GM23248 (cell line): ENCODE results near the gene TEAD2. TPM values are rescaled to one million over a fixed set of nuclear protein-coding genes. Genes with fewer than 3 reads are reported as not detected.
"Not testable (repeated sequence)": the region's sequence is repeated elsewhere in the genome, so short reads cannot be mapped to it uniquely, and the experiment has no call there.

ENCODE experiments used
- DNase-seq: peaks from one replicate; pipeline ENCODE4 v3.0.0-alpha.2; 2015
- H2AFZ ChIP-seq: fragments of 200-600 bp; sonication (generic); 2 replicates; pipeline ENCODE4 v1.6.1; 2016; ENCODE audit warnings: antibody characterized with exemption
- H3F3A ChIP-seq: fragments of 200-600 bp; sonication (generic); 2 replicates; pipeline ENCODE4 v1.6.1; 2016; ENCODE audit warnings: mild to moderate bottlenecking, antibody characterized with exemption, mixed run types; ENCODE audit not compliant: insufficient read depth
- H3K27ac ChIP-seq: fragments of 200-600 bp; sonication (generic); 2 replicates; pipeline ENCODE4 v1.5.1; 2016; ENCODE audit warnings: mild to moderate bottlenecking
- H3K27me3 ChIP-seq: fragments of 200-600 bp; sonication (generic); replicated peaks from 2 replicates; pipeline ENCODE4 v1.6.1; 2016; ENCODE audit warnings: mild to moderate bottlenecking; ENCODE audit not compliant: insufficient read depth
- H3K36me3 ChIP-seq: fragments of 200-600 bp; sonication (generic); 2 replicates; pipeline ENCODE4 v1.6.1; 2016; ENCODE audit warnings: low read depth, mild to moderate bottlenecking
- H3K4me1 ChIP-seq: fragments of 200-600 bp; sonication (generic); 2 replicates; pipeline ENCODE4 v1.6.1; 2016; ENCODE audit warnings: mild to moderate bottlenecking; ENCODE audit not compliant: insufficient read depth
- H3K4me2 ChIP-seq: fragments of 200-600 bp; sonication (generic); one replicate; pipeline ENCODE4 v1.6.1; 2016; ENCODE audit warnings: mild to moderate bottlenecking; ENCODE audit not compliant: unreplicated experiment
- H3K4me3 ChIP-seq: fragments of 200-600 bp; sonication (generic); 2 replicates; pipeline ENCODE4 v1.5.1; 2016; ENCODE audit warnings: mild to moderate bottlenecking
- H3K79me2 ChIP-seq: fragments of 200-600 bp; sonication (generic); 2 replicates; pipeline ENCODE4 v1.6.1; 2016; ENCODE audit warnings: mild to moderate bottlenecking; ENCODE audit not compliant: insufficient read depth
- H3K9ac ChIP-seq: fragments of 200-600 bp; sonication (generic); 2 replicates; pipeline ENCODE4 v1.6.1; 2016; ENCODE audit warnings: mild to moderate bottlenecking
- H3K9me2 ChIP-seq: fragments of 200-600 bp; sonication (generic); 2 replicates; pipeline ENCODE4 v1.6.1; 2016; ENCODE audit warnings: mixed run types, mild to moderate bottlenecking, moderate library complexity; ENCODE audit not compliant: insufficient read depth
- H3K9me3 ChIP-seq: fragments of 200-600 bp; sonication (generic); one replicate; pipeline ENCODE4 v1.6.1; 2017; ENCODE audit warnings: low read depth
- H4K20me1 ChIP-seq: fragments of 200-600 bp; sonication (generic); 2 replicates; pipeline ENCODE4 v1.6.0; 2016; ENCODE audit not compliant: insufficient read depth
- EZH2 ChIP-seq: fragments of 200-600 bp; sonication (generic); IDR thresholded peaks from 2 replicates; pipeline ENCODE4 v1.6.1; 2018; ENCODE audit warnings: antibody characterized with exemption, mild to moderate bottlenecking; ENCODE audit not compliant: insufficient read depth, poor library complexity, severe bottlenecking
- EZH2phosphoT487 ChIP-seq: fragments of 200-600 bp; sonication (generic); IDR thresholded peaks from 2 replicates; pipeline ENCODE4 v1.6.1; 2018; ENCODE audit warnings: antibody characterized with exemption, moderate library complexity, mild to moderate bottlenecking, low read depth; ENCODE audit not compliant: insufficient read depth
- WGBS, 2 experiments: methylation state at CpG; one replicate each; pipeline ENCODE4 v1.1.6; 2015 to 2017; ENCODE audit warnings: low lambda C conversion rate in 2 of 2, low coverage in 1 of 2; ENCODE audit errors: missing lambda C conversion rate in 2 of 2; 5-methylcytosine and 5-hydroxymethylcytosine counted together
- in situ Hi-C: fragments of 300-500 bp; cut with MboI; formaldehyde crosslinking; loops from 2 replicates; pipeline ENCODE4 v1.15.0; 2020
- polyA plus RNA-seq: library from polyadenylated mRNA; unstranded; fragments of >200 nt; fragmentation: Nextera tagmentation; extraction: Ambion mirVana; gene quantifications from 2 replicates; pipeline ENCODE4 v1.2.1, GENCODE V29; 2016
- total RNA-seq: library from RNA; depleted of rRNA; stranded (reverse); fragments of >200 nt; shearing (Covaris generic); gene quantifications from 2 replicates; pipeline ENCODE4 v1.2.3, GENCODE V29; 2014

The TEAD2 gene
- total and polyA plus RNA-seq, 2 experiments from 2014 or later = 7.8 to 18.7 TPM

- TF ChIP-seq EZH2phosphoT487 (no peak), EZH2 (no peak)
- no peaks in the 10 kb centered on the region for H4K20me1 ChIP-seq
- no peak overlapping the region for H3K27ac ChIP-seq
- no peaks in the 10 kb centered on the region for H3K79me2 ChIP-seq
- H3K9me2 ChIP-seq = no peaks in the 10 kb centered on the region
- H3K27me3 ChIP-seq = no peaks in the 10 kb centered on the region
- no peaks in the 10 kb centered on the region for H3K36me3 ChIP-seq
- WGBS, 2 experiments = 67 to 75% methylated on average over 2 of the region's 2 CpGs
- DNase-seq = peak; percentile 60
- H3K4me1 ChIP-seq = no peaks in the 10 kb centered on the region
- no peaks in the 10 kb centered on the region for H3K9me3 ChIP-seq
- H3K4me3 ChIP-seq = no peak overlapping the region
- no peaks in the 10 kb centered on the region for H3F3A ChIP-seq
- H2AFZ ChIP-seq = peak overlapping the region; percentile 52; the same call in 1 of the 2 replicates
- in situ Hi-C loops = no loop called here
- no peak overlapping the region for H3K9ac ChIP-seq
- H3K4me2 ChIP-seq = no peak overlapping the region
Measured at GRCh38 chr19:49331616-49332055, 30.6 kb downstream of the TEAD2 start.

GRCh38 chr19:49331187-49331586 lies 31.0 kb downstream of the TEAD2 start:
- 96 to 100% methylated on average over 4 of the region's 4 CpGs for WGBS, 2 experiments
- H3K27me3 ChIP-seq, H4K20me1 ChIP-seq, H3K9me2 ChIP-seq, in situ Hi-C loops, H3K36me3 ChIP-seq, H3K9me3 ChIP-seq, H3K79me2 ChIP-seq, H3K27ac ChIP-seq, H3K9ac ChIP-seq, H3K4me1 ChIP-seq, H3K4me3 ChIP-seq, H3K4me2 ChIP-seq, DNase-seq, H3F3A ChIP-seq: not testable (repeated sequence)
- peak overlapping the region; percentile 52; the same call in 1 of the 2 replicates for H2AFZ ChIP-seq

GRCh38 chr19:49328741-49329140 lies 33.5 kb downstream of the TEAD2 start:
- Histone ChIP-seq H3K9ac (no peak overlapping the region), H3K4me1 (no peaks in the 10 kb centered on the region), H3K79me2 (no peaks in the 10 kb centered on the region), H3K4me3 (no peak overlapping the region), H3K27ac (no peak overlapping the region), H3K9me3 (no peaks in the 10 kb centered on the region), H3K9me2 (no peaks in the 10 kb centered on the region), H3K27me3 (no peaks in the 10 kb centered on the region), H3F3A (no peaks in the 10 kb centered on the region), H2AFZ (no peak overlapping the region), H3K4me2 (no peak overlapping the region), H3K36me3 (no peaks in the 10 kb centered on the region), H4K20me1 (no peaks in the 10 kb centered on the region)
- TF ChIP-seq EZH2 (no peak), EZH2phosphoT487 (no peak)
- no peak for DNase-seq
- 67 to 74% methylated on average over 2 of the region's 2 CpGs for whole genome bisulfite sequencing, 2 experiments
- in situ Hi-C loops = no loop called here

DNA sequence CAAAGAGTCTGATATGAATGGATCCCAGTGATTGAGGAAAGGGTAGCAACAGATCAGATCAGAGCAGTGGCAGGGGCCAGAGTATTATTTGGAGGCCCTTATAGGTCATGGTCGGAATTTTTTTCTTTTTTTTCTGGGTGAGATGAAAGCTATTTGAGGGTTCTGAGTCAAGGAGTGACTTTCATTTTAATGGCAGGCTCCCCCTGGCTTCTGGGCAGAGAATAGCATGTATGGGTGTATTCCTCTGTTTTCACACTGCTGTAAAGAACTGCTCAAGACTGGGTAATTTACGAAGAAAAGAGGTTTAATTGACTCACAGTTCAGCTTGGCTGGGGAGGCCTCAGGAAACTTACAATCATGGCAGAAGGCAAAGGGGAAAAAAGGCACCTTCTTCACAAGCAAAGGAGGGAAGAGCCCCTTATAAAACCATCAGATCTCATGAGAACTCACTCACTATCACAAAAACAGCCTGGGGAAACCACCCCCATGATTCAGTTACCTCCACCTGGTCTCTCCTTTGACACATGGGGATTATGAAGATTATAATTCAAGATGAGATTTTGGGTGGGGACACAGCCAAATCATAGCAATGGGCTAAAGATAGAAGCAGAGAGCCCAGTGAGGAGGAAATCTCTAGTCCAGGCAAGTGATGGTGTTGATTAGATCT lies 34.2 kb downstream of the TEAD2 start:
- Histone ChIP-seq H4K20me1 (no peaks in the 10 kb centered on the region), H3F3A (no peaks in the 10 kb centered on the region), H3K4me2 (no peak overlapping the region), H3K4me3 (no peak overlapping the region), H3K36me3 (no peaks in the 10 kb centered on the region), H2AFZ (no peak overlapping the region), H3K27ac (no peak overlapping the region), H3K4me1 (no peaks in the 10 kb centered on the region), H3K9me3 (no peaks in the 10 kb centered on the region), H3K27me3 (no peaks in the 10 kb centered on the region), H3K9ac (no peak overlapping the region), H3K79me2 (no peaks in the 10 kb centered on the region), H3K9me2 (no peaks in the 10 kb centered on the region)
- peak; percentile 67 for DNase-seq
- 50% methylated on average over 2 of the region's 2 CpGs for WGBS, 2 experiments
- in situ Hi-C loops = no loop called here
- TF ChIP-seq EZH2 = no peak
- no peak for TF ChIP-seq EZH2phosphoT487

DNA sequence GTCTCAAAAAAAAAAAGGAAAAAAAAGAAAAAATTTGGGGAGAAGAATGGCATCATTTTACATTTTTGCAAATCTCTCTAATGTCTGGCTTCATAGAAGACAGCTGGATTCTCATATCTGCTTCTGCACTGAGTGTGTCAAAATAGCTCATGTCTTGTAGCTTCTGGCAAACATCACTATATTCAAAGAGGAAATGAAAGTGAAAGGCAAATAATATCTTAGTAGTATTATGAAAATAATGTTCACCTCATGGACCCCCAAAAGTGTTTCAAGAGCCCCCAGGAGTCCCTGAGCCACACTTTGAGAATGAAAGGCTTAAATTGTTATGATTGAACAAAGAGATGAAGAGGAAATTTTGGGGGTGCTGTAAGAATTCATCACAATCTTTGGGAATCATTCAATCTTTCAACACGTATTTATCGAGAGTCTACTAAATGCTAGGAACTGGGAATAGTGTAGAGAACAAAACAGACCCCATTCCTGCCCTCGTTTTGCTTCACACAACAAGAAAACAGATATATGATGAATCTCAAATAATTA lies 36.0 kb downstream of the TEAD2 start:
- Histone ChIP-seq H2AFZ (no peak overlapping the region), H3K36me3 (no peaks in the 10 kb centered on the region), H3K4me2 (no peak overlapping the region), H3K4me1 (no peaks in the 10 kb centered on the region), H4K20me1 (no peaks in the 10 kb centered on the region), H3K4me3 (no peak overlapping the region), H3K9ac (no peak overlapping the region), H3K9me2 (no peaks in the 10 kb centered on the region), H3F3A (no peaks in the 10 kb centered on the region), H3K27me3 (no peaks in the 10 kb centered on the region), H3K79me2 (no peaks in the 10 kb centered on the region), H3K27ac (no peak overlapping the region), H3K9me3 (no peaks in the 10 kb centered on the region)
- TF ChIP-seq EZH2 (no peak), EZH2phosphoT487 (no peak)
- DNase-seq = no peak
- in situ Hi-C loops = no loop called here
- WGBS, 2 experiments = 71 to 74% methylated on average over 3 of the region's 3 CpGs

GRCh38 chr19:49325756-49326155 lies 36.5 kb downstream of the TEAD2 start:
- H4K20me1 ChIP-seq, in situ Hi-C loops, DNase-seq, H3K9me3 ChIP-seq, H2AFZ ChIP-seq, H3K9me2 ChIP-seq, H3K4me2 ChIP-seq, H3K4me3 ChIP-seq, H3K27ac ChIP-seq, H3K36me3 ChIP-seq, H3K9ac ChIP-seq, H3K4me1 ChIP-seq, H3F3A ChIP-seq, H3K27me3 ChIP-seq, H3K79me2 ChIP-seq: not testable (repeated sequence)
- WGBS, 2 experiments = 81 to 88% methylated on average over 13 of the region's 13 CpGs
